ENCODE results near the gene WDHD1.
"Not testable (repeated sequence)": the region's sequence is repeated elsewhere in the genome, so short reads cannot be mapped to it uniquely, and the experiment has no call there.

Gene WDHD1

GRCh38 chr14:54902521-54903420 is 124.1 kb downstream of the WDHD1 start, which contains the start of gene GCH1:
TSS of gene GCH1 (minus strand) at chr14:54902826. CDS start at chr14:54902663, 163 bp downstream.
- FAIRE-seq, result no peak

- FAIRE-seq, result no peak
Measured at GRCh38 chr14:54902143-54902520, 124.8 kb downstream of the WDHD1 start.

- FAIRE-seq, result no peak
Measured at GRCh38 chr14:54901380-54902142, 125.3 kb downstream of the WDHD1 start.

- no peak for FAIRE-seq
Measured at GRCh38 chr14:54899573-54899972, 127.3 kb downstream of the WDHD1 start.

GRCh38 chr14:54897809-54898555 is 128.9 kb downstream of the WDHD1 start:
- FAIRE-seq, result not testable (repeated sequence)

- FAIRE-seq, result no peak
Measured at GRCh38 chr14:54895683-54896082, 131.2 kb downstream of the WDHD1 start.

GRCh38 chr14:54894995-54895394 is 131.9 kb downstream of the WDHD1 start:
- no peak for FAIRE-seq

GRCh38 chr14:54893151-54893760 is 133.6 kb downstream of the WDHD1 start:
- FAIRE-seq, result peak; percentile 48

- no peak for FAIRE-seq
Measured at GRCh38 chr14:54891471-54892245, 135.2 kb downstream of the WDHD1 start.

GRCh38 chr14:54890788-54891187 is 136.1 kb downstream of the WDHD1 start:
- FAIRE-seq, result no peak

- FAIRE-seq, result no peak
Measured at GRCh38 chr14:54889919-54890318, 137.0 kb downstream of the WDHD1 start.
